NCI-H526 (cell line): ENCODE results near the gene FGF11.
A peak's percentile ranks its signal among the peaks of the same experiment; 100 is the strongest.
"Not testable (repeated sequence)": the region's sequence is repeated elsewhere in the genome, so short reads cannot be mapped to it uniquely, and the experiment has no call there.

Source experiments
- DNase-seq, 2 experiments: peaks; one replicate each; lab custom pipeline; 2025; lab: John Stamatoyannopoulos, UW

FGF11 gene

DNA sequence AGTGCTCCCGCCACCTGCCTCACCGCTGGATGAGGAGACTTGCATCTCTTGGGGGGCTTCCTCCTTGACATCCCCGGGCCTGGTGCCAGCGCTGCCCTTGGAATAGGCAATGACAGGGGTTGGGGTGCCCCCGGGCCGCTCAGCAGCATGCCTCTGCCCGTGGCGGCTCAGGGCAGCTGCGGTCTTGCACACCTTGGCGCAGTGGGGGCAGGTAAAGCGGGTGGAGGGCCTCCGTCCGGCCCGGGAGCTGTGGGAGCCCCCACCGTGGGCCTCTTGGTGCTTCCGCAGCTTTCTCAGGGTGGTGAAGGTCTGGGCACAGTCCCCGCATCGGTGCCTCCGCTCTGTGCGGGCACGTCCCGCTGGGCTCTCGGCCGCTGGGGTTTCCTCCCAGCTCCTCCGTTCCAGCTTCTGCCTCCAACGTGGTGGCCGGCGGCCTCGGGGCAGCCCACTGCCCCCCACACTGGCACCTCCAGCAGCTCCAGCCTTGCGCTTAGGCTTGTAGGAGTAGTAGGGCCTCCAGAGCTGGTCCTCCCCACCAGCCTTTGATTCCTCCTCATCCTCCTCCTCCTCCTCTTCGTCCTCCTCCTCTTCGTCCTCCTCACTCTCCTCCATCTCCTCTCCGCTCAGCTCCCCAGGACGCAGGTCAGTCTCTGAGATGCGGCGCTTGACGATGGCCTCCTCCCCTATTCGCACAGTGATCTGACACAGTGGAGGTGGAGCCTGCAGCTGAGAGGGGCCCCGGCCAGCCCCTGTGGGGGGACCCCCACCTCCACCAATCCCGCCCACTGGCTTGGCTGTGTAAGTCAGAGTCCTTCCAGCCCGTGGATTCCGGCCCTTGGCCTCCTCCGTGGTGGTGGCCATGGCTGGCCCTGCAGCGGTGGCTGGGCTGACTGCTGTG is 23.4 kb downstream of the FGF11 start:
- no peak for DNase-seq

DNA sequence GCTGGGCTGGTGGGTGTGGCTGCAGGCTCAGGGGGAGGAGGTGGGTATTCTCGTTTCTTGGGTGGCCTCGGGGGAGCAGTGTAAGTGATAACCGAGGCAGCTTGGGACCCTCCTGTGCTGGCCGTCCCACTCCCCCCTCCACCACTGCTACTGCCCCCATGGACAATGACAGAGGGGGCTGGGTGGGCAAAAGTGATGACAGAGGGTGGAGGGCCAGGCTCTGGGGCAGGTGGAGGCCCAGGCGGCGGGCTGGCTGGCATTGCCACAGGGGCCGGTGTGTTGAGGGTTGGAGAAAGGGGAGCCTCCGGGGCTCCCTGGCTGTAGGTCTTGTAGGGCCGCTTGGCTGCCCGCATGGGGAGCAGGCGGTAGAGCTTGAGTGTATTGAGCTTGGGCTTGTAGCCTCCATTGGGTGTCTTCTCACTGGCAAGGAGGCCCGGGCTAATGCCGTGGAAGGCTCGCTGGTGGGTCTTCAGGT is 24.1 kb downstream of the FGF11 start:
- DNase-seq, result no peak

GRCh38 chr17:7464081-7464480 is 24.8 kb downstream of the FGF11 start:
- no peak for DNase-seq

- no peak for DNase-seq
Measured at GRCh38 chr17:7465597-7466275, 26.4 kb downstream of the FGF11 start.

DNA sequence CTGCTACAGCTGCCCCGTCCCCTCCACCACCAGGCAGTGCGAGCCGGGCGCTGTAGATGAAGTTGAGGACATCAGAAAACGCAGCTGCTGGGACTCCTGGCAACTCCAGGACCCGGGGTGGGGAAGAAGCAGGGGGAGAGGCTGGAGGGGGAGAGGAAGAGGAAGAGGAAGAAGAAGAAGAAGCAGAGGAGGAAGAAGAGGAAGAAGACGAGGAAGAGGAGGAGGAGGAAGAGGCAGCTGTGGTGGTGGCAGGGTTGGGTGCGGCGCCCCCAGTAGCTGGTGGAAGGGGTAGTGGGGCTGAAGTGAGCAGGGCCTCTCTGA is 27.0 kb downstream of the FGF11 start:
- no peak for DNase-seq

DNA sequence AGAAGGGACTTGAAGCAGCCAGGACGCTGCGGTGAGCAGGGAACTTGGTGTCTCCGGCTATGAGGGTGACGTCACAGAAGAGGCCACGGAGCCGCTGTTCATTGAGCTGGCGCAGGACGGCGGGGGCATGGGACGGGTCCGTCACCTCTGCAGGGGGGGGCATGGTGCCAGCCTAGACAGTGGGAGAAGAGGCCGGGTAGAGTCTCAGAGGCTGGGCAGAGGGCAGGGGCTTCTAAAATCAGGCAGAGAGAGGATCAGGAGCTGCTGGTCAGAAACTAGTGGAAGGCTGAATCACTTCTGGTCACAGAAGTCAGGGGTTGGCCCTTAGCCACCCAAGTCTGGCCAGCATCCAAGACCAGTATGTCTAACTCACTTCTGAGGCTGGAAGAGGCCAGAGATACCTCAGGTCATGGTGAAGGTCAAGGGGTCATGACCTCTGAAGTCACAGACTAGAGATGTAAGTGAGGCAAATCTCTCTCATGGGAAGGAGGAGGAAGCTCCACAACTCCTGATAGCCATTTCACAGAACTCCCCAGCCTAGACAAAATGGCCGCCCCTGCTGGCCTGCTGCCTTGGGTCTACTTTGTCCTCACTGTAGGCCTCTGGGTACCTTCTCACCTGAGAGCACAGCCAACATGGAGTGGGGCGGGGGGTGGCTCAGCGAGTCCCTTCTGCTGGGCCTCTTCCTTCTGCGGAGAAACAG is 27.5 kb downstream of the FGF11 start:
- no peak for DNase-seq

GRCh38 chr17:7467498-7467897 is 28.2 kb downstream of the FGF11 start:
- peak in 1 of 2 experiments; percentile 47 for DNase-seq

DNA sequence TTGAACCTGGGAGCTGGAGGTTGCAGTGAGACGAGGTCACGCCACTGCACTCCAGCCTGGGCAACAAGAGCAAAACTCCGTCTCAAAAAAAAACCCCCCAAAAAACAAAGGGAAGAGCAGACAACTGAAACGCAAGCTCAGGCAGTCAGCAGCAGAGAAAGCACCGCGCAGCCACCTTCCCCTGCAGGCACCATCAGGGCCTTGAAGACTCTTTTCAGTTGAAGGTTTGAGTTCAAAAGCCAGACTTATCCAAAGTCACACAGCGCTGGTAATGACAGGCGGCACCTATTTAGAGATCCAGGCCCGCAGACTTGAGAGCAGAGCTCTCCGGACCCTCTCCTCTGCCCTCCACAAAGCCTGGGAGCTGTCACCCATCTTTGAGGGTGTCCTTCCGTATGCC is 29.0 kb downstream of the FGF11 start:
- DNase-seq, result no peak

DNA sequence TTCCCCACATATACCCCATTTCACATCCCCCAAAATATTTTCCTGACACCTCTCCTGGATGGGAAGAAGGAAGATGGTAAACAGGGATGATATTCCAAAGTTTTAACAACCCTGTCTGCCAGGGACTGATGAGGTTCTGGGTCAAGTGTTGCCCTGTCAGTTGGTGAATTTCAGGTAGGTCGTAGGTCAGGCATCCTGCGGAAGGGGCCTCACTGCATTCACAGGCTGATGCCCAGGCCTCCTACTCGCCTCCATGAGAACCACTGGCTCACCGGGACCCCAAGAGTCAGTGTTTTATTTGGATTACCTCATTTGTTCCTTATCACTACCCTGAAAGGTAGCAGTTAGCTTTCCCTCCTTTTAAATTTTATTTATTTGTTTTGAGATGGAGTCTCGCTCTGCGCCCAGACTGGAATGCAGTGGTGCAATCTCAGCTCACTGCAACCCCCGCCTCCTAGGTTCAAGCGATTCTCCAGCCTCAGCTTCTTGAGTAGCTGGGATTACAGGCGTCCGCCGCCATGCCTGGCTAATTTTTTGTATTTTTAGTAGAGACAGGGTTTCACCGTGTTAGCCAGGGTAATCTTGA is 29.6 kb downstream of the FGF11 start:
- DNase-seq, result no peak

DNA sequence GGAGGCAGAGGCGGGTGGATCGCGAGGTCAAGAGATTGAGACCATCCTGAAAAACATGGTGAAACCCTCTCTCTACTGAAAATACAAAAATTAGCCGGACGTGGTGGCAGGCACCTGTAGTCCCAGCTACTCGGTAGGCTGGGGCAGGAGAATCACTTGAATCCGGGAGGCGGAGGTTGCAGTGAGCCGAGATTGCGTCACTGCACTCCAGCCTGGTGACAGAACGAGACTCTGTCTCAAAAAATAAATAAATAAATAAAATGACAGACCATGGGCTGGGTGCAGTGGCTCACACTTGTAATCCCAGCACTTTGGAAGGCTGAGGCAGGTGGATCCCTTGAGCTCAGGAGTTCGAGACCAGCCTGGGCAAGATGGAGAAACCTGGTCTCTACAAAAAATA is 30.5 kb downstream of the FGF11 start:
- DNase-seq, result not testable (repeated sequence)

- not testable (repeated sequence) for DNase-seq
Measured at GRCh38 chr17:7470457-7470973, 31.2 kb downstream of the FGF11 start.

GRCh38 chr17:7471729-7472128 is 32.4 kb downstream of the FGF11 start:
- no peak for DNase-seq

- DNase-seq, result not testable (repeated sequence)
Measured at GRCh38 chr17:7474767-7475166, 35.5 kb downstream of the FGF11 start.

DNA sequence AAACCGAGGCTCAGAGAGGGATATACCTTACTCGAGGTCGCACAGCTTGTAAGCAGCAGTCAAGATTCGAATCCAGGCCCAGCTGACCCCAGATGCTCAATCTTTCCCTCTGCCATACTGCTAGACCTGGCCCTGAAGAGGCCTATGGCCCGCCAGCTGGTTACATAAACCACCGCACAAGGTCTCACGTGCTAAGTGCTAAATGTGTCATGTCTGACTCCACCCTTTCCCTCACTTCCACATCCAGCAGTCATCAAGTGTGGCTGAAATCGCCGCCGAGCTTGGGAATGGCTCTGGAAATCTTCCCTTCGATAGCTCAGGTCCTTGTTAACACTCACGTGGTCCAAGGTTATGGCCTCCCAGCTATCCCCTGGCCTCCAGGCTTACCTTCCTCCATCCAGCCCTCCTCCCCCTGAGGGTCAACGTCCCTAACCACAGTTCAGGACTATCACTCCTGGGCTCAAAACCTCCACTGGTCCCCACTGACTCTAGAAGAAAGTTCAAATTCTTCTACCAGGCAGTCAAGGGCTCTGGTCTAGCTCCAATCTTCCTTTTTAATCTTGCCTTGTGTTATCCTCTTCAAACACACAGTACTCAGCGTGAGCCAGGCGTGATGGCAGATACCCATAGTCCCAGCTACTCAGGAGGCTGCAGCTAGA is 36.6 kb downstream of the FGF11 start:
- DNase-seq, result no peak

DNA sequence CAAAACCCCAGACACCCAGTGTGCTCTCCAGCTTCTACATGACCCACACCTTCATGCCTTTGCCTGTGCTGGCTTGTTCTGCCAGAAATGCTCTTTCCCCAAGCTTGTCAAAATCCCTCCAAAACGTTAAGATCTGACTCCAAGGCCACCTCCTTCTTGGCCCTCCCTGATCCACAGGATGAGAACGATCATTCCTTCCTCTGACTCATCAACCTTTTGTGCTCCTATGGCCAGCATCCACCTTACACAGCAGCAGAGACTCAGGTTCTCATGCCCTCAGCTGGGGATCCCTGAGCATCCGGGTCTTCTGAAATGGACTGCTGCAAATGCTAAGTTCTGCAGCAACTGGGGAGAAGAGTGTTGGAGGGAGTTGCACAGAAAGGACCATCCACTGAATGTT is 37.2 kb downstream of the FGF11 start:
- DNase-seq, result no peak

- no peak for DNase-seq
Measured at GRCh38 chr17:7476951-7477350, 37.6 kb downstream of the FGF11 start.

DNA sequence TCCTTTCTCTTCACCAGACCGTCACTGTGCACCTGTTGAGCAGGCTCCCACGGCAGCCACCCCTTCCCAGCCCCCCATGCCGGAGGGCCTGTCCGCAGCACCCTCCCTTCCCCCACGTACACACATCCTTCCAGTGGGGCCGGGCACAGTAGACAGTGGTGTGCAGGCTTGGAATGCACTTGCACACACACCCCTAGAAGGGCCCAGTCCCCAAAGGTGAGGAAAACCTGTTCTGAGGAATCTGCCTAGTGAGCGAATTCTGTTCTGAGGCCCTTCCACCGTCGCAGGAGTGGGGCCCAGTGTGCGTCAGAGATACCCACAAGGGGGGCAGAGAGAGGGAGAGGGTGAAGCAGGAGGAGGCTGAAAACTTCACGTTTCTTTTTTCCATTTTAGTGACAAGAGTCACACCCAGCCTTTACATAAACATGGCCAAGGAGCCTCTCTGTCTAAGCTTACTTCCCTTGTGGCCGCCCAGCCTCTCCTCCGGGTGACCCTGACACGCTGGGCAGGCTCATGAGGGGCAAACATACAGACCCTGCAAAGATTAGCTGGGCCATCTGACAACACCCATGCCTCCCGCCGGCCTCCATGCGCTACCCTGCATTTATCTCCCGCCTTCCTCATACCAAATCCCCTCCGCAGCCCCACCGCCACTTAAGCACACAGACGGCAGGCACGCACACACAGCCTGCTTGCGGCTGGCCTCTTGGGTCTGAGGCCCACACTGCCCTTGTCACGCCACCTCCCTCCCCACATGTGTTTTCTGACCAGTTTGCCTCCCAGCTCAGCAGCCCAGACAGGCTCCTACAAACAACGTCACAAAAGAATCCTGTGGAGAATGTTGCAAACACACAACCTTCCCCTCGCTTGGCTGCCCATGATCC is 38.3 kb downstream of the FGF11 start:
- no peak for DNase-seq

DNA sequence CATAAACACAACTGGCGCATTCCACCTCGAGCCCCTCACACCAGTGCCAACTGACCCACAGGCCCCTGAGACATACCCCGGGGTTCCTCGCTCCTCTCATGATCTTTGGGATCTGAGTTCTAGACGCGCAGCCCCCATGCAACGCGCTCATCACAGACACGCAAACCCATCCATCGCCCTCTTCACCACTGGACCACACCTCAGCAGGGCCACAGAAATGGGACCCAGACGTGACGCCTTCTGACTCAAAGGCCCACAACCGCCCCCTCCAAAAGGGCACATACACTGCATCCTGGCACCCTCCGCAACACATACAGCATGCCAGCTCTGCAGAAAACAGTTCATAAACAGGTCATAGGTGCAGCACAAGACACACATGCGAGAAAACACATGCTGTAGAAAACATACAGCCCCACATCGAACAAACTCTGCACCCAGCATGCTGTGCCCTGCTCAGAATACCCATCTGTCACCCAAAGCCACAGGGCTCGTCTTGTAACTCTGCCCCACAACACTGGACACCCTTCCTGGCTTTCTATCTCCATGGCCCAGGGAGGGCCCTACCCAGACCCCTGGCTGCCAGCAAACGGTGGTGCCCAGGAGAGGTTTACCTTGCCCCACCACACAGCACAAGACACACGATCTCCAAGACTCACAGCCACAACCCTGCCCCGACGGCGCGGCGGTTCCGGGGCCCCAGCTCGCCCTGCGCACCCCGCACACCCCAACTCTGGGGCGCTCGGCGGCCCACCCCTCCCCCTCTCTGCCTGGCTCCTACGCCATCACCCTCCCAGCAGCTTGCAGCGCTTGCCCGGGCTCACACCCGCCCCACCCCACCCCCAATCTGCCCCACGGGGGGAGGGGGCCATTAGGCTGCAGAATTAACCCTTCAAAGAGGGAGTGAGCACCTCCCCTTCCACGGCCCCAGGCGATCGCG is 39.2 kb downstream of the FGF11 start:
- DNase-seq, result no peak
